HCT116 (cell line): ENCODE measurements around the gene ADARB2. TPM values are rescaled to one million over a fixed set of nuclear protein-coding genes. Genes with fewer than 3 reads are reported as not detected.

Source experiments
- ATAC-seq: fragments of 200-7000 bp; cut with Tn5 transposase; 2 replicates; pipeline ENCODE4 v1.9.1; 2020; ENCODE audit warnings: mild to moderate bottlenecking, moderate library complexity
- BruUV-seq: library from RNA; stranded (reverse); fragments of 400-500 nt; replicated peaks from 2 replicates; lab custom pipeline; 2021; lab: Mats Ljungman, UMichigan
- CTCF ChIA-PET: fragments of 300-600 bp; sonication (Branson Sonifier 250); formaldehyde crosslinking; loops from one replicate; lab custom pipeline; 2021; ENCODE audit warnings: antibody characterized with exemption; lab: Charles Lee
- POLR2A ChIA-PET: fragments of 300-600, 350-600 bp; sonication (Branson Sonifier 250); formaldehyde crosslinking; loops from one replicate; lab custom pipeline; 2021; ENCODE audit warnings: antibody characterized with exemption; lab: Charles Lee
- RAD21 ChIA-PET, 2 experiments: fragments of 300-600 bp; sonication (Branson Sonifier 250); formaldehyde crosslinking; loops; one replicate each; lab custom pipeline; 2023; ENCODE audit warnings: low total read pairs in 2 of 2; ENCODE audit not compliant: uncharacterized antibody in 2 of 2, unreplicated experiment in 2 of 2, low non-redundant PET in 1 of 2; lab: Charles Lee
- DNase-seq: peaks from one replicate; pipeline ENCODE4 v3.0.0-alpha.2; 2010; ENCODE audit warnings: low read depth, low spot score
- H2AFZ ChIP-seq: fragments of 200-600 bp; shearing (Covaris generic), sonication (generic); 2 replicates; pipeline ENCODE4 v1.6.1; 2017; ENCODE audit warnings: low read depth, mixed run types, mixed read lengths, antibody characterized with exemption, low read length; ENCODE audit not compliant: poor library complexity, severe bottlenecking
- H3K27ac ChIP-seq: 2 replicates; pipeline ENCODE4 v1.5.1; 2012; ENCODE audit warnings: low read depth, low read length
- H3K27me3 ChIP-seq: fragments of 200-600 bp; sonication (generic); 2 replicates; pipeline ENCODE4 v1.6.1; 2016; ENCODE audit warnings: mixed run types, low read length, mixed read lengths; ENCODE audit not compliant: insufficient read depth
- H3K36me3 ChIP-seq, 2 experiments: fragments of 200-500 bp in 1 of 2; fragments of 200-600 bp in 1 of 2; sonication (Bioruptor generic) in 1 of 2; sonication (generic) in 1 of 2; 2 replicates each; pipeline versions ENCODE4 v1.5.1 to v1.6.1; 2014 to 2016; ENCODE audit warnings: low read length in 2 of 2, inconsistent platforms in 1 of 2, mixed read lengths in 1 of 2, mixed run types in 1 of 2; ENCODE audit not compliant: insufficient read depth in 2 of 2, control insufficient read depth in 1 of 2
- H3K4me1 ChIP-seq, 2 experiments: fragments of 200-600 bp in 1 of 2; sonication (generic) in 1 of 2; 2 replicates each; pipeline versions ENCODE4 v1.5.1 to v1.6.1; 2012 to 2017; ENCODE audit warnings: low read length in 2 of 2, inconsistent platforms in 1 of 2, mild to moderate bottlenecking in 1 of 2, mixed read lengths in 1 of 2, mixed run types in 1 of 2, moderate library complexity in 1 of 2; ENCODE audit not compliant: insufficient read depth in 2 of 2, control insufficient read depth in 1 of 2
- H3K4me2 ChIP-seq: fragments of 200-600 bp; sonication (generic); 2 replicates; pipeline ENCODE4 v1.6.1; 2017; ENCODE audit warnings: mixed run types, low read length, mixed read lengths
- H3K4me3 ChIP-seq, 2 experiments: fragments of 200-600 bp in 1 of 2; sonication (generic) in 1 of 2; replicated peaks in 1 of 2; 2 replicates each; pipeline ENCODE4 v1.5.1; 2011 to 2016; ENCODE audit warnings: low read length in 2 of 2, control low read depth in 1 of 2, low read depth in 1 of 2, mild to moderate bottlenecking in 1 of 2, mixed read lengths in 1 of 2, mixed run types in 1 of 2
- H3K79me2 ChIP-seq: fragments of 200-600 bp; sonication (generic); 2 replicates; pipeline ENCODE4 v1.6.1; 2017; ENCODE audit warnings: mild to moderate bottlenecking, mixed run types, low read length, moderate library complexity, mixed read lengths; ENCODE audit not compliant: insufficient read depth
- H3K9ac ChIP-seq: fragments of 200-600 bp; sonication (generic); 2 replicates; pipeline ENCODE4 v1.6.1; 2016; ENCODE audit warnings: low read length, mixed read lengths
- H3K9me2 ChIP-seq: fragments of 200-600 bp; sonication (generic), shearing (Covaris generic); 2 replicates; pipeline ENCODE4 v1.6.1; 2017; ENCODE audit warnings: mixed run types, mild to moderate bottlenecking, moderate library complexity; ENCODE audit not compliant: insufficient read depth
- H3K9me3 ChIP-seq, 2 experiments: fragments of 200-500 bp in 1 of 2; fragments of 200-600 bp in 1 of 2; sonication (Bioruptor generic) in 1 of 2; sonication (generic) in 1 of 2; 2 replicates each; pipeline ENCODE4 v1.6.1; 2014 to 2017; ENCODE audit warnings: low read length in 2 of 2, mixed read lengths in 2 of 2, inconsistent platforms in 1 of 2, low read depth in 1 of 2, mild to moderate bottlenecking in 1 of 2, mixed run types in 1 of 2, moderate library complexity in 1 of 2; ENCODE audit not compliant: control insufficient read depth in 1 of 2, insufficient read depth in 1 of 2
- H4K20me1 ChIP-seq: fragments of 200-600 bp; sonication (generic), shearing (Covaris generic); 2 replicates; pipeline ENCODE4 v1.6.1; 2017; ENCODE audit warnings: mixed run types, mild to moderate bottlenecking, moderate library complexity; ENCODE audit not compliant: insufficient read depth
- CBX3 ChIP-seq: IDR thresholded peaks from 2 replicates; pipeline ENCODE4 v1.6.1; 2012; ENCODE audit warnings: low read depth
- CEBPB ChIP-seq: IDR thresholded peaks from 2 replicates; pipeline ENCODE4 v1.6.1; 2012; ENCODE audit warnings: low read depth
- EZH2 ChIP-seq: fragments of 200-600 bp; sonication (generic); IDR thresholded peaks from 2 replicates; pipeline ENCODE4 v1.6.1; 2017; ENCODE audit warnings: antibody characterized with exemption, mixed run types
- MAX ChIP-seq: IDR thresholded peaks from 2 replicates; pipeline ENCODE4 v1.6.1; 2012
- POLR2AphosphoS5 ChIP-seq: IDR thresholded peaks from 2 replicates; pipeline ENCODE4 v1.6.1; 2011; ENCODE audit warnings: mild to moderate bottlenecking, low read depth, low read length, moderate library complexity
- SIN3A ChIP-seq: IDR thresholded peaks from 2 replicates; pipeline ENCODE4 v1.6.1; 2012; ENCODE audit warnings: low read depth
- SP1 ChIP-seq: IDR thresholded peaks from 2 replicates; pipeline ENCODE4 v1.6.1; 2012; ENCODE audit warnings: low read depth
- ZBTB33 ChIP-seq: IDR thresholded peaks from 2 replicates; pipeline ENCODE4 v1.6.1; 2011; ENCODE audit warnings: mild to moderate bottlenecking, low read length, moderate library complexity; ENCODE audit not compliant: insufficient replicate concordance; ENCODE audit errors: extremely low read depth
- ZFX ChIP-seq: fragments of 450-650 bp; IDR thresholded peaks from 2 replicates; pipeline ENCODE4 v1.6.1; 2017
- intact Hi-C: fragments of 100-400 bp; cut with micrococcal nuclease; formaldehyde crosslinking; loops from 2 replicates; pipeline ENCODE4 v1.10.0; 2022
- total RNA-seq: library from RNA; stranded (reverse); gene quantifications from one replicate; pipeline ENCODE4 v1.2.1, GENCODE V29; 2021; ENCODE audit not compliant: unreplicated experiment

ADARB2 gene
- total RNA-seq, 1 experiment from 2014 or later: not detected

- no TSS peak for BruUV-seq
- Histone ChIP-seq H3K79me2 (no peaks in the 10 kb centered on the region), H3K9me2 (no peaks in the 10 kb centered on the region), H4K20me1 (no peaks in the 10 kb centered on the region), H3K4me3 (no peak overlapping the region), H3K9me3 (no peaks in the 10 kb centered on the region), H3K4me1 (no peaks in the 10 kb centered on the region), H3K9ac (no peak overlapping the region), H3K4me2 (no peak overlapping the region), H2AFZ (no peak overlapping the region), H3K27me3 (peaks cover 33% of the 10 kb centered on the region), H3K27ac (no peak overlapping the region), H3K36me3 (no peaks in the 10 kb centered on the region)
- no peak for ATAC-seq
- ChIA-PET POLR2A (no interaction called here), RAD21 (no interaction called here), CTCF (no interaction called here)
- intact Hi-C loops: no loop called here
- TF ChIP-seq ZBTB33 (no peak), MAX (no peak), ZFX (no peak), POLR2AphosphoS5 (no peak), CBX3 (no peak), EZH2 (no peak), CEBPB (no peak), SIN3A (no peak), SP1 (no peak)
- DNase-seq: no peak
These were observed 547.9 kb downstream of the ADARB2 start for GRCh38 chr10:1189166-1190051.
